WI38 (cell line): Measurements from ENCODE around the gene SLC9A9.
A peak's percentile ranks its signal among the peaks of the same experiment; 100 is the strongest.

Experiments
- H3K4me3 ChIP-seq: 2 replicates; pipeline ENCODE4 v1.5.1; 2011; ENCODE audit warnings: low read depth, mild to moderate bottlenecking, control low read depth, low read length
- TF ChIP-seq, protein P1 (sequence below): IDR thresholded peaks from 2 replicates; pipeline ENCODE4 v1.5.1; 2012; ENCODE audit warnings: low read depth, mild to moderate bottlenecking, control low read depth, low read length

The SLC9A9 gene

DNA sequence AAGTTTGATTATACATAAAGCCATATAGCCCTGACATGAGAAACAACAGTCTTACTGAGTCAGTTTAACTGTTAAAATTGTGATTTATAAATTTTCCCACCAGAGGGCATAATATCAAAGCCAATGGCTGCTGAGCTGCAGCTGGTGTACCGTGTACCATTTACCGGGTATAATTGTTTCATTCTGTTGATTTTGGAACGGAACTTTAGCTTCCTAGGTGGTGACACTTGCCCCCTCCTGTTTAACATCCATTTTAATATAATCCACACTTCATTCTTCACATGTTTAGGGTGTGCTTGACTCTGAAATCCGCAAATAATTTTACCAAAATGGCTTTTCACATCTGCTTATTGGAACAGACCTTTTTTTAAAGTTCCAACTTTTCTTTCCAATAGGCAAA lies 72.8 kb downstream of the SLC9A9 start:
- TF ChIP-seq, protein P1, sequence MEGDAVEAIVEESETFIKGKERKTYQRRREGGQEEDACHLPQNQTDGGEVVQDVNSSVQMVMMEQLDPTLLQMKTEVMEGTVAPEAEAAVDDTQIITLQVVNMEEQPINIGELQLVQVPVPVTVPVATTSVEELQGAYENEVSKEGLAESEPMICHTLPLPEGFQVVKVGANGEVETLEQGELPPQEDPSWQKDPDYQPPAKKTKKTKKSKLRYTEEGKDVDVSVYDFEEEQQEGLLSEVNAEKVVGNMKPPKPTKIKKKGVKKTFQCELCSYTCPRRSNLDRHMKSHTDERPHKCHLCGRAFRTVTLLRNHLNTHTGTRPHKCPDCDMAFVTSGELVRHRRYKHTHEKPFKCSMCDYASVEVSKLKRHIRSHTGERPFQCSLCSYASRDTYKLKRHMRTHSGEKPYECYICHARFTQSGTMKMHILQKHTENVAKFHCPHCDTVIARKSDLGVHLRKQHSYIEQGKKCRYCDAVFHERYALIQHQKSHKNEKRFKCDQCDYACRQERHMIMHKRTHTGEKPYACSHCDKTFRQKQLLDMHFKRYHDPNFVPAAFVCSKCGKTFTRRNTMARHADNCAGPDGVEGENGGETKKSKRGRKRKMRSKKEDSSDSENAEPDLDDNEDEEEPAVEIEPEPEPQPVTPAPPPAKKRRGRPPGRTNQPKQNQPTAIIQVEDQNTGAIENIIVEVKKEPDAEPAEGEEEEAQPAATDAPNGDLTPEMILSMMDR: 0 out of 2 replicates have a peak, but pooled peaks have one; percentile 7
- H3K4me3 ChIP-seq: no peak overlapping the region

DNA sequence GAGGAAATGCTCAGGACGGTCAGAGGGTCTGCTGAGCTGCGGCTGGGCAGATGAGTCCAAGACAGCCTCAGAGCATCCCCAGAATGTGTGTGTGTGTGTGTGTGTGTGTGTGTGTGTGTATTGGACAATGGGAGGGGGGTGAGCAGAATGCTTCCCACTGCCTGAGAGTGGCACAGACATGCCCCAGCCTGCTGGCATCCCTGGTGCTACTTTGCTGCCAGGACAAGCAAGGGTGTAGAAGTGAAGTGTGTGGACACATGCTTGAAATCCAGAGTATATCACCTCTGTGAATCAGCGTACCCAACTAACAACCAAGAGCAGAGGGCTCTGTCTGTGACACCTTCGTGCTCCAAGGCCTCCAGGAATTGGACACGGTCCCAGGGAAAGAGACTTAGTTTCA lies 76.3 kb downstream of the SLC9A9 start:
- TF ChIP-seq, protein P1: no peak
- no peak overlapping the region for H3K4me3 ChIP-seq

DNA sequence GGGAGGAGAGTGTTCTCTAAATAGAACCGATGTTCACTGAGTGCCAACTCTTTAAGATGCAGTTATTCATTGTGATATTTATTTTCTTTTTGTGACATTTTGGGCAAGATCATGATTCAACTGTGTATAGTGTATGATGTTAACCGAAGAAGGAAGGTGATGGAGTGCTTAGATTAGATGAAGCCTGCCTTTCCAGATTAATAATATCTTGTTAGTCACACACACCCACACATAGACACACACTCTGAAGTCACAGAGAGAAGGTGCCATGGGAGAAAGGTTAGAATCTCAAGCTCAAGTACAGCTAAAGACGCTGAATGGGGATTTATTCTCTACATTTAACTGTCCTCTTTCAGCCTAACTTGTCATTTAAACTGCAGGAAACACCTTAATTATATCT lies 77.0 kb downstream of the SLC9A9 start:
- TF ChIP-seq, protein P1: no peak
- H3K4me3 ChIP-seq: no peak overlapping the region

DNA sequence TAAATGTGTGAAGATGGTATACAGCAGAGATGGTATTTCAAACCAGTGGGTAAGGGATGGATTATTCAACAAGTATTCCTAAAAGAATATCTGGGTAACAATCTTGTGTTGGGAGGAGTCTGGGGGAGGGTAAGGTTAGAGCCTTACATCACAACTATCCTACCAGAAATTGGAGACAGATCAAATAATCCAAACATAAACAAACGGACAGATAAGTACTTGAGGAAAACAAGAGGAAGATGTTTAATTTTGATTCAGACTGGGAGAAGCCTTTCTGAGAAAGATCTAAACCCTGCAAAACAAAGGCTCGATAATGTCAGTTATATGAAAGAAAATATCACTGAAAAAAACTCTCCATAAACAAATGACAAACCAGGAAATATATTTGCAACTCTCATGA lies 77.9 kb downstream of the SLC9A9 start:
- TF ChIP-seq, protein P1: no peak
- H3K4me3 ChIP-seq: no peak overlapping the region

DNA sequence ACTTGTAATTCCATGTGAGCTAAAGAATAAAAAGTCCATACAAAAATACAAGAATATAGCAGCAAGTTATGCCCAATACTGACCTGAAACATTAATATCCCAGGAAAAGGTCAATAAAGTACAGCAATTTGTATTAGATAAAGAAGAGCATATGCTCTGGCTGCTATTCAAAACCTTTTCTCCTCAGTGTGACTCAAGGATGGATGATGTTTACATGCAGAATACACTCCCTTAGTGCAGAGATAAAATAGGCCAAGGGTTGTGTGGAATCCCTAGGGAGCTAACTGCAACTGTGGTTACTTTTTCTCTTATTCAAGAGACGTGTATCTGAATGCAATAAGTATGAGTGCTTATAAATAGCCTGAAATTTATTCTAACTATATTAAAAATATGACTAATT lies 78.7 kb downstream of the SLC9A9 start:
- H3K4me3 ChIP-seq: no peak overlapping the region
- TF ChIP-seq, protein P1: no peak

DNA sequence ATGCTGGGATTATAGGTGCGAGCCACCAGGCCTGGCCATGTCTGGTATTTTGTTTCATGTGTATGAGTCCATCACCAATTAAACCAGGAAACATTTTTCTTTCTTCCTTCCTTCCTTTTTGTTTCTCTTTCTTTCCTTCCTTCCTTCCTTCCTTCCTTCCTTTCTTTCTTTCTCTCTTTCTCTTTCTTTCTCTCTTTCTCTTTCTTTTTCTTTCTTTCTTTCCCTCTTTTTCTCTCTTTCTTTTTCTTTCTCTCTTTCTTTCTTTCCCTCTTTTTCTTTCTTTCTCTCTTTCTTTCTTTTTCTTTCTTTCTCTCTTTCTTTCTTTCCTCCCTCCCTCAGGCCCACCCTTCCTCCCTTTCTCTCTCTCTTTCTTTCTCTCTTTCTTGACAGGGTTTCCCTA lies 83.4 kb downstream of the SLC9A9 start:
- TF ChIP-seq, protein P1: no peak
- H3K4me3 ChIP-seq: no peak overlapping the region

DNA sequence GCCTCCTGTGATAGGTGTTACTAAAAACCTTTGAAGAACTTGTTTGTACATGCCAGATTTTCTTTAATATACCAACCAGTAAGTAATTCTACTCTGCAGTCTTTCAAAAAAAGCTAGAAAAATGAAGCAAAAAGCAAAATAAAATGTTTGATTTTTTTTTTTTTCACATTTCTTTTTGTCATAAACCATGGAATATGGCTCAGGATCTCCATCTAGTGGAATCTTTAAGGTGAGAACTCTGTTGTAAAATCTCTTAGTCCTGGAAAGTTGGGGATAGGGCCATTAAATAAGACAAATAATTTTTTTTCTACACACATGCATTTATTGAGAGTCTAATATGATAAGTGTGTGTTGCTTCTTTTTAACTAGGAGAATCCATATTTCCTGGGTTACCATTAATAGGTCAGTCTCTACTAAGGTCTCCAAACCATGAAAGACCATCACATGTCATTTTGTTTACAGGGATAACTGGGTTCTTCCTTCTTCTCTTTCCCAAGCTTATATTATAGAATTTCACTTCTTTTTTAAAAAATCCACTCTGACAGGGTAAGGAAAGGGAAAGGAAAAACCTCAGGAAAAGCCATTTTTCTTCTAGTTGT lies 84.6 kb downstream of the SLC9A9 start:
- TF ChIP-seq, protein P1: no peak
- H3K4me3 ChIP-seq: no peak overlapping the region
